ENCODE data around the gene TYRP1.

- no peak for TF ChIP-seq POLR2A (IDR thresholded peaks at IDR 0.05)
- no peak for TF ChIP-seq CTCF (IDR thresholded peaks at IDR 0.05)
These were observed 5.8 kb downstream of the TYRP1 start for GRCh38 chr9:12698986-12699385.

Measured in lower leg skin (tissue), 3 donors.